Stimulated activated CD4-positive, alpha-beta T cell treated with anti-CD3 and anti-CD28 coated beads, Interleukin-1b, Interleukin-23, amount 100 ng/mL, for 4 hours (primary cell): ENCODE results near the gene ASXL1.

ENCODE experiments used
- DNase-seq, 2 donors: peaks; one replicate each; pipeline ENCODE4 v3.0.0-alpha.2; 2020; ENCODE audit warnings: low read depth in 2 of 2

Gene ASXL1

DNA sequence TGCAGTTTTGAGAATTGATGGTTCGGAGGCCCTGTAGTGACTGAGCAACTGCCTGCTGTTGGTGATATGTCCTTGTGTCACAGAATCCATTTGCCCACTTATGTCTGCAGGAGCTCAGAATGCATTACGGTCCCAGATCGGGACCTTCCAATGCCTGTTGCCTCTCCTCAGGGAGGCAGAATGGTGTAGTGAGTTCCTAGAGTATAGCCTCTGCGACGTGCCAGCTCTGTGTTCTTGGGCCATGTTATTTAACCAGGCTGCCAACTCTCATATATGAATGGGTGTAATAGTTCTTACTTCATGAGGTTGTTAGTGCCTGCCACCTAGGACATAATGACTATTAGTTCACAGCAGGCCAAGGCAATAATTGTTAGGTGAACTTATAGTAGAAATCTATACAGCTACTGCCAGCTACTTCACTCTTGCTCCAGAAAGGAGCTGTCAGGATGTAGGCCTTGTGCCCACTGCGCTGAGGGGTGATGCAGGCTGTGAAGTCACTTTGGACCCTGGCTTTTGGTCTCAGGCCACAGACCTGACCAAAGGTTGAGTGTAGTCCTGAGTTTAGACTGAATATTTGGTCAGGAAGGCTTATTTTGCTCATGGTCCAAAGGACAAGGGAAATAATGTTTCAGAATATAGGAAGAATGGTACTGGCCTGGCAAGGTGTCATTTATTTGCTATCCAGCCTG is 82.1 kb downstream of the ASXL1 start:
- no peak for DNase-seq

DNA sequence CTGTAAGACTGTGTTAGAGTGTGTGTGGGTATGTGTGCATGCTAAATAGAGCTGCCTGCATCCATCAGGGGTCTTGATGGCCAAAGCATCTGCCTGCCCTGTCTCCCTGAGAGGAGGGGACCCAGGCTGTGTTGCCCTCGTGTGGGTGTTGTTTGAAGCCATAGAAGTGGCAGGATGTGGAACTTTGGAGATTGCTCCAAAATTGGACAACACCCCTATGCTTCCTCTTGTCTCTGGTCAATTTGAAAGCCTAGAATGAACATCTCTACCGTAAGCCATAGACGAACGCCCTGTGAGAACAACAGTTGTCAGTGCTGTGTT is 82.6 kb downstream of the ASXL1 start:
- no peak for DNase-seq

DNA sequence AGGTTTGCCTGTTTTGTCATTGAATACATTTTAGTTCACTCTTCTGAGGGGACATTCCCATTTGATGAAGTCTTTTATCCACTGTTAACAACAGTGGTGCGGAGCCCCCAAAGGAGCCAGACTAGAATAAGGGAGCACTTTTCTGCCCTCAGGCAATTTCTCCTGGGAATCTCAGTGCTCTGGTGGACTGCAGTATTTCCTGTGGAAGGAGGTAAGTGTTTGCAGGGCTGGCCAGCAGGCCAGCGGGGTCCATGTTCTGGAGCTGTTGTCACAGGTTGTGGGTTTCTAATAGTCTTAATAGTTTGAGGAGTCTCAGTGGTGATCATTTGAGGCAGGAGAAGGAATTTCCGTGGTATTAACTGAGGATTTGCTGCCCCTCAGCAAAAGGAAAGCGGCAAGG is 83.5 kb downstream of the ASXL1 start:
- DNase-seq = no peak

DNA sequence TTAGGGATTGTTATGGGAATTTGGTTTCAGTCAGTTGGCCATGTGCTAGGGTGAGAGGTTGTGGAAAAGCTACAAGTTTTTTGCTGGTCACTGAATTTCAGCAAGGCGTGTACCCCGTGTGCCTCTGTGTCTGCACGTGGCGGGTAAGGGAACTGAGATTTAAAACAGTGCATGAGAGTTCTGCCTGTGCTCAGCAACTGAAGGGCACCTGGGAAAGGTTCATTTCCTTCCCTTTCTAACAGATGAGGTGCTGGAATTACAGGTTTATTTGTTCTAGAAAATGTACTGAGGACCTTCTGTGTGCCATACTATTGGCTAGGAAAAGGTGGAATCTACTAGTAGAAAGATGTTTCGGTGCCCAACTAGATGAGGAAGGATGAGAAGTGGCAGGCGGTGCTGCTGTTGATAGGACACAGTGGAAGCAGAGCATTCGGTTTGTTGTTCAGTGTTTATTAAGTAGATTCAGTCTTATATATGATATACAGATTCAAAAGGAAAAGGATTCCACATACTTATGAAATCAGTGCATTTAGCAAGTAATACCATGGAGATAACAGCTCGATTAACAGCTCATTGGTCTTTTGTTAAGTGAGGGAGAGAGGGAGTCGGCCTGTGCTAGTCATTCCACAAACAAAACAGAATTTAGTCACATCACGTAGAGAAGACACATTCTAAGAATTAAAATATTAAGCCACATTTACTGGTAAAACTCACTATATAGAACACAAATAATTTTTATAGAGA is 84.7 kb downstream of the ASXL1 start:
- DNase-seq = no peak

DNA sequence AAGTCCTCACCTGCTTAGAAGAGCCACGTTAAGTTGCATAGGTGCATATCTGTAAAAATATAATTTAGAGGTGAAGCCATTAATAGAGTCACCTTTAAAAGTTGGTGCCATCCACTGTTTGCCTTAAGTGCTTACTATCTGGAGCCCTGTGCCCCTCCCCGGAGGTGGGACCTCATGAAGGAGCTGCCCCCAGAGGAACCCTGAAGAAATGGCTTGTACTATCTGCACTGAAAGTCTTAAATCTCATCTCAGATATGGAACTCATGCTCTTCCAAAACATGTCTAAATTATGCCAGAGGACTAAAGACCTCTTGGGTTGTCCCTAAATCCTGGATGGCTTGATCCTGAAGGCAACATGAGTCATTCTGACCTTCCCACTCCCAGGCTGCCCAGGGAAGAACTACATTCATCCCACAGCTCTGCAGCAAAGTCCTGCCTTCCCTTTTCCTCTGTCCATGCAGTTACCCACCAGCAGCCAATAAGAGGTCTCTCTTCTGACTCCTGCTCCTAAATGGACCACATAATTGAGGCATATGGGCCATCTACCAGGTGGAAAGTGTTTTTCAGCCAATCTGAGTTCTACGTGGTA is 85.3 kb downstream of the ASXL1 start:
- no peak for DNase-seq

DNA sequence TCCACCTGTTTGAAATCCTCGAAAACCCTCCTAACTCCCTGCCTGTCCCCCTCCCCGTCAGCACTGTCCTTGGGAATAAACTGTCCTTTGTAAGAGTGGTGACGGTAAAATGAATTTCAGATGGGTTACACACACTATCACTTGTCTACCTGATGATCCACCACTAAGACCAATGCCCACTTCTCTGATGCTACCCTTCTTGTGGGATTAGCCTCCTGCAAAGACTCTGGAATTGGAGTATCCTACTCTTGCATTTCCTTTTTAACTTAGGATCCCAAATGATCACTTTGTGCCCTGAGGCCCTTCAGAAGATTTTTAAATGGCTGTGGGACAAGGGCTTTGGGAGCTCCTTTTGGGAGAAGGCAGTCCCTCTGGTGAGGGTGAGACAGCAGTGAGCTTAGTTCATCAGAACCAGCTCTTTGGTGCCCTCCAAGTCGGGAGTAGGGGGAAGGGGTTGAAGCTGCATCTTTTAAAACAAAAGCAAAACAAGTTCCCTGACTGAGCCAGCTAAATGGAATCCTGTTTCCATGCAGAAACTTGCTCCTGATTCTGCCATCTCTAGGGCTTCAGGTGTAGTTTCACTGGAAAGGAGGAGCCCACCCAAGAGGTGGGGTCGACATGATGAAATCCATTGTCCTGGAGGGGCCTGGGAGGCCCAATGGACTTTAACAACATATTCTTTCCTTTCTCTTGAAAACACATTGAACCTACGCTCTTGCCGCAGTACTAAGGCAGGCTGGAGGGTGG is 86.5 kb downstream of the ASXL1 start:
- DNase-seq = no peak

DNA sequence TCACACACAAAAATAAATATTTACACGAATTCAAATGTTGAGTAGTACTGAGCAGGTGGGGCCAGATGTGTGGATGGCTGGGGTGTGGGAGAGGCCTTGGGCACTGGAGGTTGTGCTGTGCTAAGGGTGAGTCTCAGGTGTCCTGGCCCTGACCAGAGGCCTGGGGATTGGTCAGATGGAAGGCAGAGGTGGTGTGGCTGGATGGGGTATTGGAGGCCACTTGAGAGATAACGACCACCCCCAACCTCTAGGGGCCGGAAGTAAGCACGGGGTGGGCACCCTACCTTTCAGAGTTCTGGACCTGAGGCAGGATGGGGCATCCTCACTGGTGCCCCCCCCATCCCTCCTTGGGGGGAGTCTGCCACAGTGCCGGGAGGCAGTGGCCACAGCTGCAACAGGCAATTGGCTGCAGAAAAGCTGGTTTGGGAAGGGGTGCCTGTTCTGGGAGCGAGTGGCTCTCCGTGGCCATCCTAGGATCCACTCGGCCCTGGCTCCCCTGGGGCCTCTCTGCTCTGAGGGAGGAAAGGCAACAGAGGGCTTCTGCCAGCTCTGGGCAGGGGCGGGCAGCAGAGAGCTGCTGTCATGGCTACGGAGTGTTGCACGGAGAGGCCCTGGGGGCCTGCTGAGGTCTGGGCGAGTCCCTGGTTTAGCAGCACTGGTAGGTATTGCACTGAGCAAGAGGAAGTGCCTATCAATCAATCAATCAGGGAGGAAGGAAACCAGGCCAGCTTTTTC is 87.6 kb downstream of the ASXL1 start:
- DNase-seq = no peak

DNA sequence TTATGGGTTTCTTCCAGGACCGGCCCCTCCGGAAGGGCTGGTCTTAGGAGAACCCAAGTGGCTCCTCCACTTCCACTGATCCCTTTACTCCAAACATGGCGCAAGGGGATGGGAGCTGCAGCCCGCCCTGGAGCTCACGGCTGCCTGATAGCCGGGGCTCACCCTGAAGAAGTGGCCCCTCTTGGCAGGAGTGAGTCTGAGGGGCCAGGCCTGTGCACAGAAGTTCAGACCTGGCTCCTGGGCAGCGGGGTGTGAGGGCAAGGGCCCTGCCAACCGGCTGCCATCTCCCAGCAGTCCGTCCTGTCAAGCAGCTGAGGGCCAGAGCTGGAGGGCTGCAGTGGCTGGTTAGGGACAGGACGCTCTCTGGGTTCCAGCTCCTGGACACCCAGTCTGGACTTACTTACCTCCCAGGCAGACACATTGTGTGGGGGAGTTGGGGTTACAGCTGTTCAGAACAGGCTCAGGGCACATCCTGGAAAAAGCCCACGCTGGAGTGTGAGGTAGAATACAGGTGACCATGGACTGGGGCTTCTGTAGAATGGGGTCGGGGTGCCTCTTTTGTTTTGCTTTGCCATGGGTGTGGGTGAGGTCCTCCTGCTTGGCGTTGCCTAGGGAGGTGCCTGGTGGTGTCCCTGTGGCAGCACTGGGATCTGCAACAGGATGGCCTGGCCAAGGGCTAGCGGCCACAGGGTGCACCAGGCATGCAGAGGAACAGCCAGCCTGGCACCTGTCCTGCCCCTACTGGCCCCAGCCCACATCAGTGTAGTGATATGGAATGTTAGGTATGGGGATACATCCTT is 88.4 kb downstream of the ASXL1 start:
- DNase-seq = no peak

DNA sequence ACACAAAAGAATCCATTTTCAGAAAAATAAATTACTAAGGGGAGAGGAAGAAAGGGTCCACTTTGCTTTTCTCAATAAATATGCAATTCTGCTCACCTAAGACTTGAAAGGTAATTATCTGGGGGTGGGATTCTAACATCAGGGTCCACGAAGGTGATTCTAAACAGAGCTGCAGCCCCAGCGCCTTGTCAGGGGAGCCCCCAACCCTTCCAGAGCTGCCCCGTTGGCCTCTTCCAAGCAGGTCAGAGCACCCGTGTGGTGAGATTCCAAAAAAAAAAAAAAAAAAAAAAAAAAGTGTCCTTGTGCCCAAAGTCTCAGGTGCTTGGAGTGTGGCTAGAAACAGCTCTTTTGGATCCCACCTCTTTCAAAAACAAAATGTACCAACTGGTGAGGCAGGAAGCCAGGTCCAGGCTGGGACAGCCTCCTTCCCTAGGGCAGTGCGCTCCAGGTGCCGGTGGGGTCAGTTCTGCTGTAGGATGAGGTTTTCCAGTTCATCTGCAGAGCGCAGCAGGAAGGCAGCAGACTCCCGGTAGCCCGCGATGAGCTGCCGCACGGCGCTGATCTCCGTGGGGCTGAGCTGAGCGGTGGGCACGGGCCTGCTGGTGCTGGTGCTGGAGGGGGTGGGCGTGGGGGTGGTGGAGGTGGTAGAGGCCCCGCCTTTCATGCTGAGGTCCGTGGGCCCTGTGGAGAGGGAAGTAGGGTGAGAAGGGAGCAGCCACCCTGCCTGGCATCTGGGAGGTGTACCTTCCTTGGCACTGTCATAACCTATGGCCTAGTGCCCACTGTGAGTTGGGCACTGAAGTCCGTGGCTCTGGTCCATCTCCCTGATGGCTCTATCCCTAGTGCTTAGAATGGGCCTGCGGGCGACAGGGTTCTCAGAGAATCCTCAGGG is 89.3 kb downstream of the ASXL1 start:
- DNase-seq = no peak

DNA sequence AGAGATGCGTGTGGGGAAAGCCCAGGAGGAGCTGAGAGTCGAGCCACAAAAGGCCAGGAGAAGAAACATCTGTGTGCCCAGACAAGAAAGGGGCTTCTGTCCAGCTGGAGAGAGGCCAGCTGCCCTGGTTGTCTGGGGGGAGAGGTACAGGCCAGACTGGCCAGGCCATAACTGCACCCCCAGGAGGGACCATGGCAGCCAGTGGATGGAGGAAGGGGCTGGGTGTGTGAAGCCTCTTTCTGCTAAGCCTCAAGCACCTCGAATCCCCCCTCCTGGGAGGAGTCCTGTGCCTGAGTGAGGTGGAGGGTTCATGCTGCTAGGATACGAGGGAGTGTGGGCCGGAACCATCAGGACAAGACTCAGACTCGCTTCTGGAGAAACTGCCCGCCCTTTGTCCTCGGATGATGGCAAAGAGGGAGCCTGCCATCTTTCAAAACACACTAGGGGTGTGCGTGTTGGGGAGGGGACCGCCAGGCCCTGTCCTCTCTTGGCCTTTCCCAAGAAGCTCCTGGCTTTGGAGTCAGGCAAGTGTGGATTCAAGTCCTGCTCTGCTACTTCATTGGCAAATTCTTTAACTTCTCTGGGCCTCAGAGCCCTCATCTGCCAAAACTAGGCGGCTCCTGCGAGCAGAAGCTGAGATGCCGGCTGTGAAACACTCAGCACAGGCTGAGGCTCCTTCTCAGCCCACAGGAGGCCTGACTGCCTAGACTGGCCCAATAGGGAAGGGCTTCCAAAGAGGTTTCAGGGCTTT is 90.3 kb downstream of the ASXL1 start:
- DNase-seq = no peak

DNA sequence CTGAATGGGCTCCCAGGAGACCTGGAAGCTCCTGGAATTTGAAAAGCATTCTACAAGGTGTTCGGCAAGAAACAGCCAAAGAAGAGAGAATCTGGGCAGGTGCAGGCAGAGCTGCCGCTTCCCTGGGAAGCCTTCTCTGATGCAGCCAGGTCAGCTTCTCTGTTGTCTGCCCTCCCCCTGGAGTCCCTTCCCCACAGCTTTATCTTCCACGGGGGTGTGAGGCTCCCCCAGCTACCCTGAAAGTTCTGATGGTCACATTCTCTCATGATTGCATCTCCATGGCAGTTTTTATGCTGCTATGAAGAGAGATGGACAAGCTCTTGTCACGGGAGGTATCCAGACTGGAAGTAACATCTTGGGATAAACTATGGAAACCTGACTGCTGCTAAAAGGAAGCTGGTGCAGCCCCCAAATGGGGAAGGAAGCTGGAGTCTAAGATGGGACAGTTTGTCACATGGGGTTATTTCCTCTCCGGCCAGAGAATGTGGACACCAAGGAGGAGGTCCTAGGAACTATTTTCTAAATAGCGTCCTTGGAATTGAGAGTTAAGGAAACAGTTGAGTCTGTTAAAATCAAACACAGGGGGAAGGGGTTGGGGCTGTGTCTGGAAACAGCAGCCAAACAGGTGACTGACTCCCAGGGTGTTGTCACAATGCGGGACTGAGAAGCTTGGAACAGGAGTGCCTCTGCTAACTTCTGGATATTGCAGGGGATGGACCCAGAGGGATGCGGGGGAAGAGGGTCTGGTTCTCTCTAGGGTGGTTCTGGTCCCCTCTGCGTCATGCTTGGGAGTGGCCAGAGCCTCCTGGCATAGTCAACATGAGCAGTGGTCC is 91.1 kb downstream of the ASXL1 start:
- DNase-seq = no peak

DNA sequence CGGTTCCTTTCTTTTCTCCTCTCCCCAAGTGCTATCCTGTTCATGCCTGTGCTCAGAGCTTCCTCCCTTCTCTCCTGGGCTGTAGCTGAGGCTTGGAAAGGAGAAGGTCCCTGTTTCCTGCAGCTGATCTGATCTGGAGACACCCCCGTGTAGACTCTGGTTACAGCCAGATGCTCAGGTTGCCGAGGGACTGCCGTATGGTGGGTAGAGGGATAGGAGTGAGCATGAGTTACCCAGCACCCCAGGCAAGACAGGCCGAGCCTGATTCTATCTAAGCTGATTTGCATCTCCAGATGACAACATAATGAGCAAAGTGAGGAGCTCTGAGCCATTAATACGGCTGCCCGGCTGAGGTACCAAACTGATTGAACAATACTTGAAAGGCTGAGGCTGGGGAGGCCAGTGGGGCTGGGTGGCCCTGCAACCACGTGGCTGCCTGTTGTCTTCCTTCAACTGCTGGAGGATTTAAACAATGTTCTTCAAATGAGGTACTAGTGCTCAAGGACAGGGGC is 91.8 kb downstream of the ASXL1 start:
- DNase-seq = no peak

DNA sequence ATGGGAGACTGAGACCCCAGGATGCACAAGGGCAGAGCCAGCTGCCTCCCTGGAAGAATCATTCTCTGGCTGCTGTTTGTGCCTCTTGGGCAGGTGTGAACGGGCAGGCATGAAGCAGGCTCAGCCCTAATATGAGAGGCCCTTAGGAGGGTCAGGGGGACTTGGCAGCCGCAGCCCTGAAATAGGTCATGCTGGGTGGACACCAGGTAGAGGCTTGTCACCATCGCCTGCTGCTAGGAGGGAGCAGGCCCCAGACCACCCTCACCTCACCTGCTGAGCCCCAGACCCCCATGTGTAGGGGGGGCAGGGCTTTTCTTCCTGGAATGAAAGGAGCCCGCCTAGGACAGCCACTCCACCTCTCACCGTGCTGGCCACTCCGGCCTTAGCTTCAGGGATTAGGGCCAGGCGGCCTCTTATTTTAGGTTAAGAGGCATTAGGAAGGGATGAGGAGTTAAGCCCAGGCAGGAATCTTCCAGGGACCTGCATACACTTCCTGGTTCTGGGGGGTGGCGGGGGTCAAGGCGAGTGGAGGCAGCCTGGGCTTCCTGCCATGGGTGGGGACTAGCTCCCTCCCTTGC is 92.4 kb downstream of the ASXL1 start:
- DNase-seq = no peak

DNA sequence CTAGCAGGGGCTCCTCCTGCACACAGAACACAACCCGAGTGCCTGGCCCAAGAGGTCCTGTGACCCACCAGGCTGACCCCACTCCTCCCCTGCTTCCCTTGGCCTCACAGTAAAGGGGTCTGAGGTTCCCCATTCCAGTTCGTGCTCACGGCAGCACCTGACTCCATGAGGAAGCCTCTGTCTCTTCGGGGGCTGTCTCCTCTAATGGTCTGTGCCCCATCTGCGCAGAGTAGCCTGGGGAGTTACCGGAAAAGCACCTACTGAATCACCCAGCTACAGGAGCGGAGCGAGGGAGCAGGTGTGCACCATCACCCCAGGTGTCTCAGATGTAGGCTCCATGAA is 93.2 kb downstream of the ASXL1 start:
- DNase-seq = no peak

DNA sequence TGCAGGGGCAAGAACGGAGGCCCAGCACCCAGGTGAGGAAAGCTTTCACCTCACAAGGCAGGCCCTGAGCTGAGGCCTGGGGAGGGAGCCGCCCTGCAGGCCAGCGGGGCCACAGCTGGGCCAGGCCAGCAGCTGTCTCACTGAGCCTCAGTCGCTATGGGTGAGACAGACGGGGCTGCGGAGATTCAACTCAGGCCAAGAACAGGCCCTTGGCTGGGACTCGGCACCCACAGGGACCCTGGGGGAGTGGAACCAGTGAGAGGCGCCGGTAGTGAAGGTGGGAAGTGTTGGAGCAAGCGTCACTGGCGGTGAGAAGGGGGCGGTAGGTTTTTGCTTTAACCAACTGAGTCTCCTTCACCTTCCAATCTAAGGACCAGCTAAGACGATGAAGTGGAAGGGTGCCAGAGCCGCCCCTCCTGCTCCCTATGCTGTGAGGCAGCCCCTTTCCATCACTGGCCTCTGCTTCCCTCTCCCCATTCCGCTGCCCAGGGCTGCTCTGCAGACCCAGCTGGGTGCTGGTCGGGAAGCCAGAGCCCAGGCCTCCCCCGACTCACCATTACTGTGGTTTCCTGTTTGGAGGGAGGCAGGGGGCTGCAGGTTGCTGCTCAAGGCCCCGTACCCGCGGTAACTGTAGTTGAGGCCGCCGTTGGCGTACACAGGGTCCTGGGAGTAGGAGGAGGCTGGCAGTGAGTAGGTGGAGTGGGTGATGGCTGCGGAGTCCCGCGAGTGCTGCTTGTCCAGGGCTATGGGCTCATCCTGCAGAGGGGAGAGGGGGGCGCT is 93.7 kb downstream of the ASXL1 start:
- no peak for DNase-seq

DNA sequence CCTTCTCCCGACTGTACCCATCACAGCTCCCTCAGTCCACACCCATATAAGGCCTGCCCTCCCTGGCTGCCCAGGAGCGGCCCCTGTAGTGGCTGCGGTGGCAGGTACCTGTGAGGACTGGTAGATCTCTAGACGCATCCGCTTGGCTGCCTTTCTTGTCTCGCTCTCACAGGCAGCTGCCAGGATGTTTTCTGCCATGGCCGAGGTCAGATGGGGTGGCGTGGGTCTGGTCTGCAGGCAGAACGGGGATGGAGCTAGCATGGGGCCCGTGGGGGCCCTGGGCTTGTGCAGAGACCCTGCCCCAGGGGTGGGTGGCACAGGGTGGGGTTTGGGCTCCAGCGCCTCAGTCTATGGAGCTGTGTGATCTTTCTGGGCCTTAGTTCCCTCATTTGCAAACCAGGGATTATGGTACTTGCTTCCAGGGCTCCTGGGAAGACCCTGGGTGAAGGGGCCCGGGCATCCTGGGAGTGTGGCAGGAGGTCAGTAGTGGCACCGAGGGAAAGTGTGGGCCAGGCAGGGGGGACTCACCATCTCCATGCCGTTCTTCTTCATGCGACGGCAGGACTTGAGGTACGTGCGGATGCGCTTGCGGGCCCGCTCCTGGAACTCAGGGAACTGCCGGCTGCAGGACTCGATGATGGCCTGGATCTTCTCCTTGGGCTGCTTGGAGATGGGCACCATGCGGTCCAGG is 94.8 kb downstream of the ASXL1 start:
- no peak for DNase-seq
